ENCODE results near the gene MAML2.
"Not testable (repeated sequence)": the region's sequence is repeated elsewhere in the genome, so short reads cannot be mapped to it uniquely, and the experiment has no call there.

Gene MAML2

DNA sequence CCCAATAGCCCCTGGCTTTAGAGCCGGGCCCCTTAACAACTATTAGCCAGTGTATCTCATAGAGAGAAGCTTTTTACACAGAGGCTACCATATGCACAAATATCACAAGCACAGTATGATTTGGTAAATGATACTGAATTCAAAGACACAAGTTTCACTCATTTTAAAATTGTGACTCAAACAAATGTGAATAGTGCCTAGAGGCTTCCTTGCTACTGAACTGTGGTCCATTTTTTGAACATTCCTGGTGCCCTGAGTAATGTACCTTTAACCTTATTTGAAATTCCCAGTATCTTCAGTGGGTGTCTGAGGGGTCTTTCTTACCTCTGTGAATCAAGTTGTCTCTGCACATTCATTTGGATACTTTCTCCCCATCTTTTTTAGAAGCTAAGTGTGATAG, 156.2 kb downstream of the MAML2 start:
- no peak for DNase-seq (ENCODE audit: low read depth)

GRCh38 chr11:96185220-96185768, 157.7 kb downstream of the MAML2 start:
- DNase-seq (ENCODE audit: low read depth), result no peak

GRCh38 chr11:96180937-96181336, 162.1 kb downstream of the MAML2 start:
- not testable (repeated sequence) for DNase-seq (ENCODE audit: low read depth)

DNA sequence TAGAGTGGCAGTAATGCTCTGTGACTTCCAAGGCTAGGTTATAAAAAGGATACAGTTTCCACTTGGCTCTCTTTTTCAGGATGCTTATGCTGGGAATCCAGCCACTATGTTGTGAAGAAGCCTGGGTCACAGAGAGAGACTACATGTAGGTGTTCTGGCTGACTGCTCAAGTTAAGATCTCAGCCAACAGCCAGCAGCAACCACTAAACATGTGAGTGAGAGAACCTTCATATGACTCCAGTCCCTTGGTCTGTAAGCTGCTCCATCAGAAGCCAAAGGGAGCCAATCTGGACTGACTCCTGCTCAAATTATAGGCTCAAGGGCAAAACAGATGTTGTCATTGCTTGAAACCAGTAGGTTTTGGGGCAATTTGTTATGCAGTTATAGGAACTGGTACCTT, 162.7 kb downstream of the MAML2 start:
- DNase-seq (ENCODE audit: low read depth), result no peak

- DNase-seq (ENCODE audit: low read depth), result no peak
Measured at GRCh38 chr11:96179905-96180304, 163.1 kb downstream of the MAML2 start.

DNA sequence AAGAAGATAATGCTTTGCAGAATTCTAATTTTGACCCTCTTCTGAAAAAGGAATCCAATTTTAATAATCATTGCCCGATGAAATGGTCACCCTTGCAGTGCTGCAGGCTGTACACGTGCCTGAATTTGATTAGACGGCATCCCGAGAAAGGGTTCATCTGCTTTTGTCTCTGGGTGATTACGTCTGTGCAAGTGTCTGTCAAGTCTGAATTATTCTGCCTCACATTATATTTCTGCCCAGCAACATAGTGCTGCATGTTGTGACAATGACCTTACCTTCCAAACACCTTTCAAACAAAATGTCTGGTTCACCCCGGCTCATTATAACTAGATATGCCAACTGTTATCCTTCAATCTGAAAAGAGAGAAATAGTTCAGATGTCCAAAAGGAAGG, 164.1 kb downstream of the MAML2 start:
- DNase-seq (ENCODE audit: low read depth), result no peak

- DNase-seq (ENCODE audit: low read depth), result no peak
Measured at GRCh38 chr11:96178049-96178886, 164.7 kb downstream of the MAML2 start.

DNA sequence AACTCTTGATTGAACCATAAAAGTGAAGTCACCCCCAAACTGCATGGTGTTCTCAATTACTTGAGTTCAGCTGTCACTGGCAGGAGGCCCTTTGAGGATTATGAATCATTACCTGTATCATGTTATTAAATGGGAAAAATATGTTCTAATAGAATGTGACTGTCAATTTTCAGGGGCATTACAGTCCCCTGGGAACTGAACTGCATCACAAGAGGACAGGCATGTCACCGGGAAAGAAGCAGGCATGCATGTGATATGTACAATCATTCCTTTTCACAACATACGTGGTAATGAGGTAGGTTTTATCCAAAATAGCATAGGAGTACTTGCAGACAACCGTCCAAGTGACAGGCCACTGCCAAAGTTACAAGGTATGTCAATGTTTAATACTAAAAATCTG, 165.8 kb downstream of the MAML2 start:
- no peak for DNase-seq (ENCODE audit: low read depth)

- DNase-seq (ENCODE audit: low read depth), result no peak
Measured at GRCh38 chr11:96173906-96174305, 169.1 kb downstream of the MAML2 start.

DNA sequence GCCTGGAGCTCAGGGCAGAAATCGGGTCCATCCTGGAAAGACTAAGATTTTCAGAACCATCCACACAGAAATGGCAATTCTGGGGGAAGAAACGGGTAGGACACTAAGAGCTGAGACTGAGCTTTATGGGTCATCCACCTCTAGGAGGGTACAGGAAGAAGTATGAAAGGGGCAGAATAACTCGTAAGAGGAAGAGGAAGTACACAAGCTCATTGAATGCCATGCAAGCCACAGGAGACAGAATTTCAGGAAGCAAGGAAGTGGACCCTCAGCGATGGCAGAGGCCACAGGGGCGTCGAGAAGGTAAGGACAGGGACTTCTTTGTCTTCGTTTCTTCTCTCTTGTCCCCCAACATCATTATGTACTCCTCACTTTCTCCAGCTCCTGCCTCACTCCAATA, 169.6 kb downstream of the MAML2 start:
- DNase-seq (ENCODE audit: low read depth), result no peak

DNA sequence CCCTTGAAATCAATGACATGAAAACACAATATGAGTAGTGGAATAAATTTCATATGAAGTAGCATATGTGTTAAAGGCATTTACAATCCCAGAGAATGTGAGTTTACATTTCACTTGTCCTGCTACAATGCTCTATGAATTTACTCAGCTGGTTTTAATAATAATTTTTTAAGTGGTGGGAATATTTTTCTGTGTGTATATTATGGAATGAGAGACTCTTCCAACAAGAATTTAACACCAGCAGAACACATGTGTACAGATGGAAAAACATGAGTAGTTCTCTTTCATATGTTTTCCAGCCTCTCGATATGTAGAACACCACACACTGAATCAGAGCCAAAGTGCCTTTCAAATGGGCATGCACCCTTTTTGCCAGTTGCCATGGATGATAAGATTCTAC, 170.4 kb downstream of the MAML2 start:
- DNase-seq (ENCODE audit: low read depth), result no peak

DNA sequence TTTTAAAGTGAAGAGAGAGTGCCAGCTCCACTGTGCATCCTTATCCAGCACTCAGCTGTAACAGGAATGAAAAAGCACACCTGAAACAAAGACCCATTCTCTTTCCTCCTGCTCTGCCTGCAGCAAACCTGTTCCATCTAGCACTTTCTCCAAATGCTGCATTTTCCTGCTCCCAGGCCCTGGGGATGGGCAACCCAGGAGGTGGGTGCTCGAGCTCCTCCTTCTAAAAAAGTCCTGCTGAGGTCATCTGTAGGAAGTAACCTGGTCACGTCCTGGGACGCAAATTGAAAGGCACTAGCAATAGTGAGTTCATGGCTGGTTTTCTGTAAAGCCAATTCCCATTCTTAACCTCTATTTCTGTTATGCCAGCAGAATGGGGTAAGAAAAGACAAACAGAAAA, 173.7 kb downstream of the MAML2 start:
- no peak for DNase-seq (ENCODE audit: low read depth)

DNA sequence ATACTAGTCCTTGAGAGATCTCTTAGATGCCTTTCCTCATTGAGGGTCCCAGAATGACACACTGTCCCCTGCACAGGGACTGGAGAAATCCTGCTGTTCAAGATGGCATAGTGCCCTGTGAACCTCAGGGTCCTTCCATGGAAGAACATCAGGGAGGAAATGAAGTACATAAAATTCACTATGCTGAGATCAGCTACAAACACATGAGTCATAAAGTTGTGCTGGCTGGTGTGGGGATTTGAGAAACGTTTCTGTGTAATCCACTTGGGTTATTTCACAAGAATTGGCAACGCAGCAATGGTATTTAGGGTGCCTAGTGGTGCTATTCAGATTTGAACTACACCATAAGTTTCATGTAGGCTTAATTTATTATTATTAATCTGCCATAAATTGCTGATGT, 174.4 kb downstream of the MAML2 start:
- DNase-seq (ENCODE audit: low read depth), result no peak

DNA sequence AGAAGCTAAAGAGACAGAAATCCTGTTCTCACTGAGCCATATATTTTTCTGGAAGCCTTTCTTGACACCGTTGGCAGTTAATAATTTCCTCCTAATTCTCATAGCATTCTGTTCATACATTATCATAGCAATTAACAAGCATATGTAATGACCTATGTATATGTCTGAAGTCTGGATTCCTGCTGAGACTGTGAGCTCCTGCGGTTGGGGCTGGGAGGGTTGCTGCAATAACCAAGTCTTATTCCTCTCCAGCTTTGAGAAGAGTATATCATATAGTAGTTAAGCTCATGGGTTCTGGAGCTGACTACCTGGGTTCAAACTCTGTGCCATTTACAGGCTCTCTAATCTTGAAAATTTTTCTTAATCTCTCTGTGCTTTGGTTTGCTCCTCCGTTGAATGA, 175.2 kb downstream of the MAML2 start:
- no peak for DNase-seq (ENCODE audit: low read depth)

GRCh38 chr11:96167203-96167758, 175.7 kb downstream of the MAML2 start:
- DNase-seq (ENCODE audit: low read depth), result no peak

DNA sequence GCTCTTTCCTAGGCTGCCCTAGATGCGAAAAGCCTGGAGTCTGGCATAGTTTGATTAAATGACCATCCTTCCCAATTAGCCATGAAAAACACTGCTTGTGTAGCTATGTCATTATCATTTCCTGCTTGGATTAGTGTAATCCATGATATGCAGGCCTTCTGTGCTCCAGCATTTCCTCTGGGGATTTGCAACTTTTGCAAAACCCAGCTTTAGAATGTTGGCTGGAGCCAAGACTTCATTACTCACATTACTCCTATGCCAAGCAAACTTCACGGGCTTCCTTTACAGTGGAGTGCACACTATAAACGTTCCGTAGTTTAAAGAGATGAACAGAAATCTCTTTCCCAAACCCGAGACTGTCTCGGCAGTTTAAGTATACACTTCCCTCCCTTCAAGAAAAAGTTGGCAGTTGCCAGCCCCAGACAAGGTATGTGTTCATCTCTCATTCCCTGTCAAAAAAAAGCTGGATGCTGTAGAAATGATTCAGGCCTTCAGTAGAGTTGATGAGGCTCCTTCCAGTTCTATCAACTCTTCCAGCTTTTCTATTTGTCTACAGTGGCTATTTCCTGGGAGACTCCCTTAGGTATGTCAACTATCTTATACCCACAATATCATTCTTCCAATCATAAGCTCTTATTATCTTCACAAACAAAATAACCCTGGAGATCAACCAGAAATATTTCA, 180.0 kb downstream of the MAML2 start:
- no peak for DNase-seq (ENCODE audit: low read depth)

- no peak for DNase-seq (ENCODE audit: low read depth)
Measured at GRCh38 chr11:96161307-96162089, 181.5 kb downstream of the MAML2 start.

GRCh38 chr11:96160732-96161306, 182.2 kb downstream of the MAML2 start:
- no peak for DNase-seq (ENCODE audit: low read depth)

DNA sequence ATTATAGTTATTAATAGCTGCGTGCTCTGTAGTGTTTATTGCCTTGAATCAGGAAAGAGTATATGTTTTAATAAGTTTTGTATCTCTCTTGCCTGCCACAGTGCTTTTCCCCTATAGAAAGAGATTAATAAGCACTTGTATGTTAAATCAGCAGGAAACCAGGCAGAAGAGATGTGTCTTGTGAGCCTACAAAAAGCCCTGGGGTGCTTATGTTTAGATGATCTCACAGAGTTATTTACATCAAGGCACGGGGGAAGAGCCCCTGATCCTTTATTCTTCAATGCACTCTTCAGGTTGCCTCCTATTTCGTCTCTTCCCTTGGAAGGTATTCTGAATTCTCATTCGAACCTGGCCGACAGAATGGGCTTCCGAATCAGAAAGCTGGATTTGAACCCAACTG, 183.0 kb downstream of the MAML2 start:
- DNase-seq (ENCODE audit: low read depth), result no peak

GRCh38 chr11:96158126-96158525, 184.9 kb downstream of the MAML2 start:
- DNase-seq (ENCODE audit: low read depth), result no peak

DNA sequence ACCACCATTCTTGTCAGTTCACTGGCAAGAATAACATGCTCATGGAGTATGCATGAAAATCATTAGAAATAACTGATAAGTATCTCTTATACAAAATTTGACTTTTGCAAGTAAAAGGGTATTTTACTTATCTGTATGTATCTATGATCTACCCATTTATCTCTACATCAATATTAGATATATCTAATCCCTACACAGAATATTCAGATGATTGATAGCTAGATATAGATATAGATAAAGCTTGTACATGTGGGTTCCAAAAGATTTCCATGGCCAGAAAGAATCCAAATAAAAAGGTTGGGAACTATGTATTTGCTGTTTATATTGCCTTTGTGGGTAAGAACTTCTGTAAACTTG, 185.5 kb downstream of the MAML2 start:
- no peak for DNase-seq (ENCODE audit: low read depth)

DNA sequence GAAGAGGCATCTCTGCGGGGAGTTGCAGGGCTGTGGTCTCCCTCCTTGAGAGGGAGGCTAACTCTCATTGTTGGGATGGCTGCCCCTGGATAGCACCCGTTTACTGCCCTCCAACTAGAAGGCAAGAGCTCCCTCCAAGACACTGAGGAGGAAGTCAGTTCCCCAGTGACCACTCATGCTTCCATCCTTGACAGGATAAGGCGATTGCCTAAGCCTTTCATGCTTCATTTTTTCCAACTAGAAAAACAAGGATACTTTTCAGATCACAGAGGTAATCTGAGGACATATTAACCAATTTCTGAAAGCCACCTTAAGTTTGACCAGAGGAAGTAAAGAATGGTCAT, 186.6 kb downstream of the MAML2 start:
- DNase-seq (ENCODE audit: low read depth), result no peak

Measured in stimulated activated CD8-positive, alpha-beta memory T cell treated with anti-CD3 and anti-CD28 coated beads, Interleukin-12 subunit alpha, Interleukin-12 subunit beta, amount 100 ng/mL, for 1 hour (primary cell).